GM18526 (cell line): ENCODE data around the gene NUP214.

ENCODE experiments used
- POLR2A ChIP-seq: IDR thresholded peaks from 3 replicates; pipeline ENCODE4 v1.6.1; 2011; ENCODE audit not compliant: insufficient read length; ENCODE audit errors: extremely low read depth

Gene NUP214

DNA sequence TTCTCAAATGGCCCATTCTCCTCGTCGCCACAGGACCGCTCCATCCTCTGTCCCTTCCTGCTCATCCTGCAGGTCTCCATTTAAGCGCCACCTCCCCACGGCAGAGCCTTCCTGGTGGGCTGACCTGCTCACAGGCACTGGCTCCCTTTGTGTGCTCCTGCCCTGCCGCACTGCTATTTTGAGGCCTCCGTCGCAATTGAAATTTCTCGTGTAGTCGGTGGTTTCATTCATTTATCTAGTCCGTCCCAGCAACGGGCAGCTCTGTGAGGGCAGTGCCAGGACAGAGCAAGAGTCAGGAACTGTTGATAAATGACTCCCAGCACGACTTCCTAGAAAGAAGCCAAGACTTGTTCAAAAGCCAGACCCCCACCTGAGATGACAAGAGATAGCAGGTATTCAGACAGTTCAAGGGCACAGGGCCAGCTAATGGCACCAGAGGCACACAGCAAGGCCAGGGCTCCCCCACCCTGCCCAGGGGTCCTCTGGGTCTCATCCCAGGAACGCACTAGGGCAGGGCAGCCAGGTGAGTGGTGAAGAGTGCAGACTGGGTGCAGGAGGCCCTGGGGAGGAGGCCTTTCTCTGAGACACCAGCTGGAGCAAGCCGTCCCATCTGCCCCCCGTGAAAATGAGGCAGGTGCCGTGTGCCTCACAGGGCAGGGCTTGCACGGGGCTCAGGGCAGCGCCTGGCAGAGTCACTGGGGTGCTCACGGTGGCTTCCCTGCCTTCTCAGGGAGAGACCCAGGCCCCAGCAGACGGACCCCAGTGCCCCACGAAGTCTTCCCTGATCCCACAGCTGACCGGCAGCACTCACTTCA lies 114.0 kb downstream of the NUP214 start:
- TF ChIP-seq POLR2A, result no peak

DNA sequence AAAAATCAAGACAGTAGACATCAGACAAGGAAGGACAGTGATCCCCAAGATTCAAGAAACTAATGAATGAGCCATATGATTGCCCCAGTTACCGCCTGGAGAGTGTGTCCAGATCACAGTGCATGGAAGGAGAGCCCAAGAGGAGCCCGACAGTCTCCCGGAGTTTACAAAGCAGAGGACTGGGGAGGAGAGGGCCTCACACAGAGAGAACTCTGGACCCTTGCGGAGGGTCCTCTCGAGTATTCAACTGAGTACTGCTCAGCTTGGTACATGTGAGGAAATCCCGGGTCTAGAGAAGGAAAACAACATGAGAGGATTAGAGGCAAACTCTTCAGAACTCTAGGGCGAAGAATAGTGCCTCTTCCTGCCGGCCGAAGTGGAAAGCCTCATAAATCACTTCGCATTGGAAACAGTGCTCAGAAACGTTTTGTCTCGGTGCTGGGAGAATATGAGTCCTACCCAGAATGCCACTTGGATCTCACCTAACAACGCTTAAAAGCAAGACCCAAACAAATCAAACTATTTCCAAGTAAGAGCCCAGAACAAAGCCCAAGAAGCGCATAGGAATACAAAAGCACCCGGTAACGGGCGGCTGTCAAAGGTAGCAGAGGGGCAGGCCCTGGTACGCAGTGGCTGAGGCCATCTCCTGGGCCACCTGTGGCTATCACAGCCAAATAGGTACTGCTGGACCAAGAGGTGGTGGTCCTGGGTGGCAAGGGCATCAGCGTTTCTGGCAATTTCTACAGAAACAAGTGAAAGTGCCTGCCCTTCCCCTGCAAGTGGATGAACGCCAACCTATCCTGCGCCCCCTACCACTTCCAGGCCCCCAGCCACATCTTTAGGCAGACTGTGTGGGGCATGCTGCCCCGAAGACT lies 114.9 kb downstream of the NUP214 start:
- TF ChIP-seq POLR2A, result no peak

DNA sequence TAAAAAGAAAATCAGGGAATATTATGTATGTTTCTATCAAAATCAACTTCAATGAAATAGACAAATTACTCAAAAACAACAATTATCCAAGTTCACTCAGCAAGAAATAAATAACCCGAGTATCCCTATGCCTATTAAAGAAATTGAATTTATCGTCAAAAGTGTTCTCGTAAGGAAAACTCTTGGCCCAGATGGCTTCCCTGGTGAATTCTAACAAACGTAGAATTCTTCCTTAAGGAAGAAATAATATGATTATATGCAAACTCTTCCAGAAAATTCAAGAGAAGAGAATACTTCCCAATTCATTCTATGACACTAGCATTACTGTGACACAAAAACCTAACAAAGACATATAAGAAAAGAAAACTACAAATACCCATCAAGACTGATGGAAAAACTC lies 121.2 kb downstream of the NUP214 start:
- no peak for TF ChIP-seq POLR2A

- TF ChIP-seq POLR2A, result no peak
Measured at GRCh38 chr9:131252120-131252519, 126.7 kb downstream of the NUP214 start.

- no peak for TF ChIP-seq POLR2A
Measured at GRCh38 chr9:131253891-131254491, 128.6 kb downstream of the NUP214 start.

- no peak for TF ChIP-seq POLR2A
Measured at GRCh38 chr9:131254626-131255025, 129.2 kb downstream of the NUP214 start.

- TF ChIP-seq POLR2A, result no peak
Measured at GRCh38 chr9:131255676-131256197, 130.4 kb downstream of the NUP214 start.

DNA sequence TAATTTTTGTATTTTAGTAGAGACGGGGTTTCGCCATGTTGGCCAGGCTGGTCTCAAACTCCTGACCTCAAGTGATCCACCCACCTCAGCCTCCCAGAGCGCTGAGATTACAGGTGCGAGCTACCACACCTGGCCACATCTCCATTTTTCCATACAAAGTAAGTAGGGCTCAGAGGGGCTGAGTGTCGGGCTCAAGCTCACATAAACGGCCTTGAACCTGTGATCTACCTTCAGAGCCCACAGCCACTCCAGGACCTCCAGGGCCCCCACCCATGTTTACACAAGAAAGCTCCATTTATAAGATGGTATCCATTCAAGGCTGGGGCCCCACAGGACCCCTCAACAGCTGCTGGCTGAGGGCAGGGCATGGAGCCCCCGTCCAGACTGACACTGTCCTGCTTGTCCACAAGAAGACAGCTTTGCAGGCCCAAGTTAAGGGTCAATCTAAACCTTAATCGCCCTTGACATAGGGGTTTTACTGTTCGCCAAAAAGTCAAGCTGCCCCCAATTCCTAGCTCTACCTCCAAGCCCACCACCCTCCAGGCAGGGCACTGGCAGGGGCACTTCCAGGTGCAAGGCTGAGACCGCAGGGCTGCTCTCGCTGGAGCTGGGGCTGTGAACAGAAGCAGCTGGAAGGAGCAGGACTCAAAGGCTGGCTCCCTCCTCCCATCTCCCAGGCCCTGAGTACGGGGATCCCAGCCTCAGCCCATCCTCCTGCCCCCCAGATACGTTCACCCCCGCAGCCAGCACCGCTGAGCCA lies 132.1 kb downstream of the NUP214 start:
- TF ChIP-seq POLR2A, result no peak

DNA sequence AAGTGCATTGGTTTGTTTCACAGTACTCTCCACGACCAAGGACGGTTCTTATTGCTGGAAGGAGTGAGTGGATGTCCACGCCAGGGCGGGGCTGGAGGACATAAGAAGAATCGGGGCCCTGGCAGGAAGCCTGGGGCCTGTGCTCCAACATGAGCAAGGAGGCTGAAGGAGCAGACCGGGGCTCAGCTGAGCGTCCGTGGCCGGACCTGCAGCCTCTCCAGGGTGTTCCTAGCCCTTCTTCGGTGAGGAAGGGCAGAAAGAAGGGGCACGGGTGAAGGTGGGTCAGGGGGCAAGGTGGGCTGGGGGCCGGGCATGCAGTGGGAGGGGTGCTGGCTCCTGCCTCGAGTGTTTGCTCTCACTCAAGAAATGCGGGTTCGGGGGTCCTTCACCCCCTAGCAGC lies 132.8 kb downstream of the NUP214 start:
- TF ChIP-seq POLR2A, result no peak

DNA sequence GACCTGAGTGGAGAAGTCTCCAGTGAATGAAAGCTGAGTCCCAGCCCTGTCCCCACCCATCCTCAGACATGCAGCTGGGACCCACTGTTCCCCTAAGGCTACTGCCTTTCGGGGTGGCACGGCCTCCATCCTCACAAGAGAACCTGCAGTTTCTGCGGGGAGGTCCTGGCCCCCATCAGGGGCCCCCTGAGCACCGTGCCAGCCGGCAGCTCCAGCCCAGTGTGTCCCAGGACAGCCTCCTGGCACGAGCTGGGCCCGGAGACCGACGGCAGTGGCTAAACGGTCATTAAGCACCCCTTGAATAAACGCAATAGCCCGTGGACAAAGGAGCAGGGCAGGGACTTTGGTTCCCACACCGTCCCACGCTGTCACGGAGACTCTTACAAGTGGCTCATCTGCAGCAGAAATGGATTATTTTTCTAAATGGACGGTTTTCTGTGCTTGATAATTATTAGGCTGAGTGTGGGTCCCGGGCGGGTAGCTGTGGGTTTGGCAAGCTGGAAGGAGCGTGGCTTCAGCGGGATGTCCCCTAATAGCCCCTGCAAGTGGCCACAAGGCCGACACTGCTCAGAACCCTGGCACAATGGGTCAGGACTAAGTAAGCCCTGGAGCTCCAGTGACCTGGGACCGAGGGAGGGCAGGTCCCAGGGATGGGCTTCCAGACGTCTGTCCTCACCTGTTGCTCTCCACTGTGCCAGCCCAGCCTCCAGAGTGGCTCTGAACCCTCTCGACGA lies 133.5 kb downstream of the NUP214 start:
- TF ChIP-seq POLR2A, result no peak

GRCh38 chr9:131259432-131259898 lies 134.1 kb downstream of the NUP214 start:
- TF ChIP-seq POLR2A, result no peak

DNA sequence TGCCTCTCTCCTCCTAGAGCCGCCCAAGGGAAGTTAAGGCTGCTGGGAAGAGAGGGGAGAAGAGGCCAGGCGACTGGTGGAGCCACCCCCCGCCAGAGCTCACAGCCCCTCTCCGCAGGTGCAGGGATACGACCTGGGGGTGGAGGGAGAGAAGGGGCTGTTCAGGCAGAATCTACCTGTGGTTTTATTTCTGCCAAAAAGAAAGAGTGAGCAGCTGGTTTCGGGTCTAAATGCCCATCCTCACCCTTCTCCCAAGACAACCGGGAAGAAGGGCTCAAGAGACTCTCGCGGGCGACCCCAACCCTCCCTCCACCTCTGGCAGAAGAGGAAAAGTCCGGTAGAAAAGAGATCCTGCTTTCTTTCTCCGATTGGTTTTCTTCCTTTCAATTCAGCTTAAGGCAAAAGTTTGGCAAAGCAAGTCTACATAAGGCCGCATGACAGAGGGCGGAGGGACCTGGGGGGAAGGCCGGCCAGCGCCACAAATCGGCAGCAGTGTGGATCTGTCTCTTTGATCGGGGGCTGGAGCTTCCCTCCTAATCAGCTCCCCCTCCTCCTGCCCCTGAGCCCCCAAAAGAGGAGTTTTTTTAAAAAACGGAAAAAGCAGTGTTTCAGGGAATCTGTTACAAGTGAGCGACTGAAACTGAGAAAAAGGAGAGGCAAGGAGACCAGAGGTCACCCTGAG lies 134.7 kb downstream of the NUP214 start:
- TF ChIP-seq POLR2A, result no peak

- TF ChIP-seq POLR2A, result no peak
Measured at GRCh38 chr9:131260751-131261452, 135.5 kb downstream of the NUP214 start.
